ENCODE measurements around the gene KCNAB3.
"Not testable (repeated sequence)": the region's sequence is repeated elsewhere in the genome, so short reads cannot be mapped to it uniquely, and the experiment has no call there.

KCNAB3 gene

DNA sequence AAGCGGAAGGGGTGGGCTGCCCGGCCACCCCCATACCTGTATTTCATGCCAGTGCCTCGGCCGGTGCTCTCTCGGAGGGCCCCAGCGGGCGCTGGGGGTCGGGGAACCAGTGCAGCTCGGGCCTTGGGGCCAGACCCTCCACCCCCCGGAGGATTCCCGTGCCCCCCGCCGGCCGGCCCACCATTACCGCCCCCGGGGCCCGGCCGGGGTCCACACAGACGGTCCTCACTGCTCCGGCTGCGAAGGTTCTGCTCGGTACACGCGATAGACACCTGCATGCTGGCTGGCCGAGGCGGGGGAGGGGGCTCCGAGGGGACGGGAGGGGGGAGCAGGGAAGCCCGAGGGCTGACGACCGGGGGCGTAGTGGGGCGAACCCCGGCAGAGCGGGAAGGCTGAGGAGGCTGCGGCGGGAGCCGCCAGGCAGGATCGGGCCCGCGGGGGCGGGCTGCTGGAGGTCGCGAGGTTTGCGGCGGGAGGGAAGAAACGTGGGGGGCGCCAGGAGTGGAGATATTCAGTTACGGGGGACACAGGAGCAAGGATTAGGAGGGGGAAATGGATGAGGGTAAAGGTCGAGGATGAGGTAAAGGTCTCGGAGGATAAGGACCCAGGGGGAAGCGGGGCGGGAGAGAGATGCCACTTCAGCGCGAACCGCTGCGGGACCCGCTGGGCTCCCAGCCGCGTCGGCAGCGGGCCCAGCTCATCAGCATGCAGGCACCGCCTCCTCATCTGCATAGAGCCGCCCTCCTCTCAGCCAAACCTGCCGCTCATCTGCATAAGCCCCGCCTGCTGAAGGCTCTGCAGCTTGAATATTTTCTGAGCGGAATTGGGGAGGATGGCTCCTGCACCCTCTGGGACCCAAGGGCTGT, at the start of gene KCNAB3:
Gene KCNAB3 (minus strand): TSS at position 699 of the 866 bp plus-strand sequence. CDS start 421 bp downstream, at position 278.
- peak in 1 of 2 experiments; percentile 46 for DNase-seq (ENCODE audit: low read depth in 2 of 2)

DNA sequence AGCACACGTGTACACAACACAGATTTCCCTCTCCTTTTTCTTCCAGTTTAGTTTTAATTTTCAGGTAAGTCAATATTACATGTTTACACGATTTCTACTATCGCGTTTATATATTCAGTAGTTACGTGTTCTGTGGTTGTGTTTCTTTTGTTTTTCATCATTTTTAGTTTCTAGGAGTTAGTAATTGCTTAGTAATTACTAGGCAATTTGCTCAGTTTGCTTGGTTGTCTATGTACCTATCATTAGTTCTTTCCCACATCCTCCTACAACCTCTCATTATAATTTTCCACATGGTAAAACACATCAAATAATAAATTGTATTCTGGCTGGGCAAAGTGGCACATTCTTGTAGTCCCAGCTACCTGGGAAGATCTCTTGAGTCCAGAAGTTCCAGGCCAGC, 48.1 kb upstream of the KCNAB3 start:
- no peak for DNase-seq (ENCODE audit: low read depth in 2 of 2)

DNA sequence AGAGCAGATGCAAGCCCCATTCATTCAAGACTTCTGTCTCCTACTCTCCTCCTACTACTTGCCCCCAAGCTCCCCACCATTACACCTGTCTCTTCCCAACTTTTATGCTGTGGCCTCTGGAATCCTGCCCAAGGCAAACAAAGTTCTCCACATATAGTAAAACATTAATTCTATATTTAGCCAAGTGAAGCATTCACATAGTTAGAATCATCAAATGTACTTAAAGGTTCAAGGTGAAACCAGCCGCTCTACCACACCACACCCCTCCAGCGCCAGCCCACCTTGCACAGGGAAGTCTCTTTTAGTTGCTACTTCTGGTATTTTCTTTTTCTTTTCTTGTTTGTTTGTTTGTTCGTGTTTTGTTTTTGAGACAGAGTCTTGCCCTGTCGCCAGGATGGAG, 47.4 kb upstream of the KCNAB3 start:
- DNase-seq (ENCODE audit: low read depth in 2 of 2): no peak

DNA sequence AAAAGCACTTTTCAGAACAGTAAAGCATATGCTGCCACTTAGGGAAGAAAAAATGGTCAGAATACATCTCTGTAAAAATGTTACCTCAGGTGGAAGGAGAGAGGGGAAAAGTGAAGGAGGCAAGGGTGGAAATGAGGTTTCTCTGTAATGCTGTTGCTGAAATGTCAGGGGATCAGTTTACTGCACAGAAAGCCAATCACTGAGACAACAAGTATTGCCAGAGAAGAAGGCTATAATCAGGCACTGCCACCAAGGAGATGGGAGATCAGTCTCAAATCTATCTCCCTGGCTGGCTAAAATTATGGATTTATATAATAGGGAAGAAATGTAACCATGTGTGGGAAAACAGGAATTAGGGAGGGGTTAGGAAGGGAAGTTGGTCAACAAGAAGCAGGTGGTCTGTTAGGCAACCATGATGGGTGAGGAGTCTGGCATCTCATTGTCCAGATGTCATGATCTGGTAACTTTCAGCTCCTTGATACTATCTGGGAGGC, 45.0 kb upstream of the KCNAB3 start:
- DNase-seq (ENCODE audit: low read depth in 2 of 2): no peak

DNA sequence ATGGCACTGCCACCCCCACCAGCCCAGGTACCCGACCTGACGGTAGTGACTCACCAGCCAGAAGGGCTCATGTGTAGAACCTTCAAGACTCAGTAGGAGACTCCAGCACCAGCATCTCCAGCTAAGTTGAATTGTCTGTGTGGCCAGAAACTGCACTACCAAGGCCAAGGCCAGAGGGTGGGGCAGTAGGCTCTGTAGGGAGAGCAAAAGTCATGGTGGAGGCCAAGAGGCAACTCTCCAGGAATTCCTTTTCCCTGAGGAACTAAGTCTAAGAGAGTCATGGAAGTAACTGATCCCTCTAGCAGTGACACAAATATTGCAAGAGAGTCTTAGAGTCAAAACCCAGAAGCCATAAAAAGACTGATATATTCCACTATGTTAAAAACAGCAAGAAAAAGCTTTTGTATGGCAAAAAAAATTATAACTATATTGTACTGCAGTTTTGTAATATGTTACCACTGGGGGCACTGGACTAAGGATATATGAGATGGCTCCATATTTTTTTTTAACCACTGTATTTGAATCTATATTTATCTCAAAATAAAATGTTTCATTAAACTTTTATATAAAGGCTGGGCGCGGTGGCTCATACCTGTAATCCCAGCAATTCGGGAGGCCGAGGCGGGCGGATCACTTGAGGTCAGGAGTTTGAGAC, 42.6 kb upstream of the KCNAB3 start:
- no peak for DNase-seq (ENCODE audit: low read depth in 2 of 2)

DNA sequence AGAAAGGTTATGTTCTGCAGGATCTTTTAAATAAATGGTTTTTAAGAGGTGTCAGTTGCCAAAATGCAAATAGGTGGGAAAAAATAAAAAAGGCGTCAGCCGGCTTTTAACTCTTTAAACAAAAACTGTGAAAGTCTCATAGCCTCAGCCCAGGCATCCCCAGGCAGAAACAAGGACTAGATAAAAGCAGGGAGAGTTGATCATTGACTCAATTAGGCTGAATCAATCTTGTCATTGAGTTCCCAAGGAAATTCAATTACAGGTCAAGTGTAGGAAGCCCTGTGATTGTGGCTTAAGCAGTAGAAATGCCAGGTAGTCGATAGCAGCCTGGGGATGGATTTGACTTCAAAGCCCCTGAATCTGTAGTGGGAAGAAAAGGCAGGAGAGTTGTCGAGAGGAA, 42.0 kb upstream of the KCNAB3 start:
- no peak for DNase-seq (ENCODE audit: low read depth in 2 of 2)

DNA sequence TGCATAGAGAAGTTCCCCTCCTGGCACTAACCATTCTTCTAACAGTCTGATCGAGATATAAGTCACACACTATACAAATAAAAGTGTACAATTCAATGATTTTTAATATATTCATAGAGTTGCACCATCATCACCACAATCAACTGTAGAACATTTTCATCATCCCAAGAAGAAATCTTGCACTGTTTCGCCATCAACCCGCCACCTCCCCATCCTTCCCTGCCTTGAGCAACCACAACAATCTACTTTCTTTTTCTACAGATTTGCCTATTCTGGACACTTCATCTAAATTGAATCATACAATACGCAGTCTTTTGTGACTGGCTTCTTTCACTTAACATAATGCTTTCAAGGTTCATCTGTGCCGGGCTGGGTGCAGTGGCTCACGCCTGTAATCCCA, 39.8 kb upstream of the KCNAB3 start:
- DNase-seq (ENCODE audit: low read depth in 2 of 2): no peak

DNA sequence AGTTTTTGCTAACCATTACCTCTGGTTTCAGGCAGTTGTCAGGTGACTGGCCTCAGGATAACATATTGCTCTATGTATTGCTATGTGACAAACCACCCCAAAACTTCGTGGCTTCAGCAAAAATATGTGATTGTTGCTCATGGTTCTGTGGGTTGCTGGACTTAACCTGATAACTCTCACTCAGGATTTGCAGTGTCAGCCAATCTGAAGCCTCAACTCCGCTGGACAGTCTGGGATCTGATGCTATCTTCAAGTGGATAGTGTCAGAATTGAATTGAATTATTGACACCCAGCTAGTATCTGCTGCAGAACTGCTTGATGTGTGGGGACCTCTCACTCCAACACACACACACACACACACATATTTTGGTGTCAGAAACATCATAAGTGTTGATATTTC, 38.1 kb upstream of the KCNAB3 start:
- no peak for DNase-seq (ENCODE audit: low read depth in 2 of 2)

DNA sequence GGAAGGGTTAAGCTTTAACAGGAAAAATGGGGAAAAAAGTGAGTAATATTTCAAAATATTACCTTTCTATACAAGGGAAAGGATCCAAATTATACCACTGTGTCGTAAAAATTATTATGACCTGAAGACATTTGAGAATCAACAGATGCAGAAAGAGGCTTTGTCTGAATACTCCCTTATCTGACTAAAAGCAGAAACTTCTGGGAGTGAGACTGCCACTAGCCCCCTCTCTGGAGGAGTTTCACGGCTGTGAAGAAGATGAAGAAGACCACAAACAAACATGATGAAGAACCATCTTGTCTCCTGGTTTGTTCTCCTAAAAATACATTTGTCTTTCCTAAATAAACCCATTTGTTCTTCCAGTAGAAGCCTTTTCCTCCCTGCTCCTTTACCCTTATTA, 31.8 kb upstream of the KCNAB3 start:
- no peak for DNase-seq (ENCODE audit: low read depth in 2 of 2)

DNA sequence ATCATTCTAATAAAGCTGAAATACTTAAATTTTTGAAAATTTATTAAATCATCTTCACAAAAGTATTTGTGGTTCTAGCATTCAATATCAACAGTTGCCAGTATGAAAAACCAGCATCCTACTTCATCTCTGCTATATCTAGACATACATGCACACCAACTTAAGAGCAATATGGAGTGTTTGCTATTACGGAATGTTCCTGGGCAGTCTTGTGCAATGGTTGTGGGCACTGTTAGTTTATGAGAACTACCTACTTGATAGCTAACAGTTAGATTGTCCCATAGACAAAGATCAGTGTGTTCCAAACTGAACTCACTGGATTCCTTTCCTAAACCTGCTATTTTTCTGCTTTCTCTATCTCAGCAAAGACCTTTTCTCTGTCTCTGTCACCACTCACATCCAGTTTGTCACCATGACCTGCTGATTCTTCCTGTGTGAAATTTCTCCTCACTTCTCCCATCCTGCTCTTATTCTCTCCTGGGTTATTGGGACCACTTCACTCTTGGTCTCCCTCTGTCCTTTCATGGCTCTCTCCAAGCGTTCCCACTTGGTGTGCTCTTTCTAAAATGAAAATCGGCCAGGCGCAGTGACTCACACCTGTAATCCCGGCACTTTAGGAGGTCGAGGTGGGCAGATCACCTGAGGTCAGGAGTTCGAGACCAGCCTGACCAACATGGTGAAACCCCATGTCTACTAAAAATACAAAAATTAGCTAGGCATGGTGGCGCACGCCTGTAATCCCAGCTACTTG, 30.0 kb upstream of the KCNAB3 start:
- DNase-seq (ENCODE audit: low read depth in 2 of 2): no peak

DNA sequence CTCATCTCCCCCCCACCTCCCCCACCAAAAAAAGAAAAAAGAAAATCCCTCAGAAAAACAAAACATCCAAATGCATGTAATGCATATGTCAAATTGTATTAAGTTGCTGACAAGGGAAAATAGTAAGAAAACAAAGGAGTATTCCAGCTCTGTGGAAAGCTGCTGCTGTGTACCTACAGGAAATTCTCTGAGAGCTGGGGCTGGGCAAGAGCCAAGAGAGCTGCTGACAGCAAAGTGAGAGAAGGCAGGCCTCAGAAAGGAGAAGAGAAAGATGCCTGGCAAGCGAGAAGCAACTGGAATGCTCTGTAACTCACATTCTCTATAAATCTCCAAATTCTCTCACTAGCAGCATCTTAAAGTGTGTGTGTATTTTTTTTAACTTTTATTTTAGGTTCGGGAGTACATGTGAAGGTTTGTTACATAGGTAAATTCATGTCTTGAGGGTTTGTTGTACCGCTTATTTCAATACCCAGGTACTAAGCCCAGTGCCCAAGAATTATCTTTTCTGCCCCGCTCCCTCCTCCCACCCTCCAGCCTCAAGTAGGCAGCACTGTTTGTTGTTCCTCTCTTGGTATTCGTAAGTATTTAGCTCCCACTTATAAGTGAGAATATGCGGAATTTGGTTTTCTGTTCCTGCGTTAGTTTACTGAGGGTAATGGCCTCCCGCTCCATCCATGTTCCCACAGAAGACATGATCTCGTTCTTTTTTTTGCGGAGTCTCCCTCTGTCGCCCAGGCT, 26.7 kb upstream of the KCNAB3 start:
- no peak for DNase-seq (ENCODE audit: low read depth in 2 of 2)

DNA sequence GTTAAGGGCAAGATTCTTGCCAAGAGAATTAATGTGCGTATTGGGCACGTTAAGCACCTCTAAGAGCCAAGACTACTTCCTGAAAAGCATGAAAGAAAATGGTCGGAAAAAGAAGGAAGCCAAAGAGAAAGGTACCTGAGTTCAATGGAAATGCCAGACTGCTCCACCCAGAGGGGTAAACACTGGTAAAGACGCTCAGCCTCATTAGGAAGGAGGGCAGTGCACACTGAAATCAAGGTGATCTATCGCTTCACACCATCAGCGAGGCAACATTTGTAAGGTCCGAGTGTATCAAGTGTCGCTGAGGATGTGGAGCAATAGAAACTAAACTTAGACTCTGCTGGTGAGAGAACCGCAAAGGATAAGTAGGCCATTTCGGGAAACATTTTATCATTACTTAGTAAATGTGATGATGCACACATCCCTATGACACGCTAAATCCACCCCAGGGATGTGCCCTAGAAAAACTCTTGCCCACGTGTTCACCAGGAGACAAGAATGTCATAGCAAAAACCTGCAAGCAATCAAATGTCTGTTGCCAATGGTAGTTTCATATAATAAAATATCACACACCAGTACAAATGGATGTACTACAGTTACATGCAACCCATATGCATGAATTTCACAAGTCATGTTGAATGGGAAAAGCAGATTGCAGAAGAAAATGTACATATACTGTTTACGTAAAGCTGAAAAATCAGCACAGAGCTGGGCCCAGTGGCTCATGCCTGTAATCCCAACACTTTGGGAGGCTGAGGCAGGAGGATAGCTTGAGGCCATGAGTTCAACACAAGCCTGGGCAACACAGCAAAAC, 26.0 kb upstream of the KCNAB3 start:
- no peak for DNase-seq (ENCODE audit: low read depth in 2 of 2)

DNA sequence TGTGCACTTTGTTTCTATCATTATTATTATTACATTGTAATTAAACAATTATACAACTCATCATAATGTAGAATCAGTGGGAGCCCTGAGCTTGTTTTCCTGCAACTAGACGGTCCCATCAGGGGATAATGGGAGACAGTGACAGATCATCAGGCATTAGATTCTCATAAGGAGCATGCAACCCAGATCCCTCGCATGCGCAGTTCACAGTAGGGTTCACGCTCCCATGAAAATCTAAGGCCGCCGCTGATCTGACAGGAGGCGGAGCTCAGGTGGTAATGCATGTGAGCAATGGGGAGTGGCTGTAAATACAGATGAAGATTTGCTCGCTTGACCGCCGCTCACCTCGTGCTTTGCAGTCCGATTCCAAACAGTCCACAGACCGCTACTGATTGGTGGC, 23.6 kb upstream of the KCNAB3 start:
- DNase-seq (ENCODE audit: low read depth in 2 of 2): not testable (repeated sequence)

DNA sequence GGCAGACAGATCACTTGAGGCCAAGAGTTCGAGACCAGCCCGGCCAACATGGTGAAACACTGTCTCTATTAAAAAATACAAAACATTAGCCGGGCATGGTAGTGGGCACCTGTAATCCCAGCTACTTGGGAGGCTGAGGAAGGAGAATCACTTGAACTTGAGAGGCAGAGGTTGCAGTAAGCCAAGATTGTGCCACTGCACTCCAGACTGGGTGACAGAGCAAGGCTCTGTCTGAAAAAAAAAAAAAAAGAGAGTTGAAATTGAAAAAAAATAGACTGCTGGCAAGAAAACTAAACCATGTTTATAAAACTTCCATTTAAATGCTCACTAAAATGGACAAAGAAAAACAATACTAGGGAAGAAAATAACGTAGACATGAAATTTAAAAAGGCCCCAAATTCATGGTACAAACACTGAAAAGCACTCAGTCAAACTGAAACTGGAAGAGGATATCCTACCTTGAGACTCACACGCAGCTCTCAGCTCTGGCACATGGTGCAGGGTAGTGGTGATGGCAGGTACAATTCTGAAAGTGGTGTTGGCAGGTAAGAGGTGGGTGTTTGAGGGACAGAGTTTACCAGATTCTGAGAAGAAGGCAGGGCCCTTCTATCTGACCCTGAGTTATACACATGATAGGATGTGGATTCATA, 21.6 kb upstream of the KCNAB3 start:
- DNase-seq (ENCODE audit: low read depth in 2 of 2): peak in 1 of 2 experiments; percentile 28

DNA sequence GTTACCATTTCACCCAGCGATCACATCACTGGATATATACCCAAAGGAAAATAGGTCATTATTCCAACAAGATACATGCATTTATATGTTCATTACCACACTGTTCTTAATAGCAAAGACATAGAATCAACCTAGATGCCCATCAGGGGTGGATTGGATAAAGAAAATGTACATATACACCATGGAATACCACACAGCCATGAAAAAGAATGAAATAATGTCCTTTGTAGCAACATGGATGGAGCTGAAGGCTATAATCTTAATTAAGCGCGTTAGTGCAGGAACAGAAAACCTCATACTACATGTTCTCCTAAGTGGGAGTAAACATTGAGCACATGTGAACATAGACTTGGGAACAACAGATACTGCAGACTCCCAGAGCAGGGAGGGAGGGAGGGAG, 20.9 kb upstream of the KCNAB3 start:
- DNase-seq (ENCODE audit: low read depth in 2 of 2): no peak

DNA sequence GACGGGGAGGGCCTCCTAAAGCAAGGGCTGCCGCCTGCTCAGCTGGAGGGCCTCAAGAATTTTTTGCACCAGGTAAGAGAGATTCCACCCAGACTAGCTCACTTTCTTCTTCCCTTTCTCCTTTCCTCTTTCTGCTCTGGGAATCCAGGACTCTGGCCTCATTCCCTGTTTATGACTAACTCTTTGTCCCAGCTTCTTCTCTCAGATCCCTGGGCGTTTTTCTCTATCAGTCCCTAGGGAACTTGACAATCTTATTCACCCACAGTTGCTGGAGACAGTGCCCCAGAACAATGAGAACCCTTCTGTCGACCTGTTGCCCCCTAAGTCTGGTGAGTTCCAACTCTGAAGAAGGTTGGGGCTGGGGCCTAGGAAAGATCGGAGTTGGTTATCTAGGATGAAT, 18.0 kb upstream of the KCNAB3 start:
- DNase-seq (ENCODE audit: low read depth in 2 of 2): no peak

DNA sequence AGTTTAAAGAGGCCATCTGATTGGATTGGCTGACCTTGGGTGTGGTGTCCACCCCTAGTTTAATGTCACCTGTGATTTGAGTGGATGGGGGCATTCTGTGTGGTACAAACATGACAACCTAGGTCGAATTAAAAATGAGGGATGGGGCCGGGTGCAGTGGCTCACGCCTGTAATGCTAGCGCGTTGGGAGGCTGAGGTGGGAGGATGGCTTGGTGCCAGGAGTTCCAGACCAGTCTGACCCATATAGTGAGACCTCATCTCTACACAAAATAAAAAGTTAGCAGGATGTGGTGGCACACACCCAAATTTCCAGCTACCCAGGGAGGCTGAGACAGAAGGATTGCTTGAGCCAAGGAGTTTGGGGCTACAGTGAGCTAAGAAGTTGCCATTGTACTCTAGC, 16.8 kb upstream of the KCNAB3 start:
- DNase-seq (ENCODE audit: low read depth in 2 of 2): no peak

DNA sequence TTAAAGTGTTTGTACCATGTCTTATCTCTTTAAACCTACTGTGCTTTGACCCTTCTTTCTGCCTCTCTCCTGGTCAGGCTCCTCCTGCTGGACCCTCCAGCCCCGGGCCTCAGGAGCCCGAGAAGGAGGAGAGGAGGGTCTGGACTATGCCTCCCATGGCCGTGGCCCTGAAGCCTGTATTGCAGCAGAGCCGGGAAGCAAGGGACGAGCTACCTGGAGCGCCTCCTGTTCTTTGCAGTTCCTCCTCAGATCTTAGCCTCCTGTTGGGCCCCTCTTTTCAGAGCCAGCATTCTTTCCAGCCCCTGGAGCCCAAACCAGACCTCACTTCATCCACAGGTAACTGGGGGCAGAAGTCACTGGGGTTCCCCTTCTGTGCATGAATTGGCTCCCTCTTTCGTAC, 16.0 kb upstream of the KCNAB3 start:
- no peak for DNase-seq (ENCODE audit: low read depth in 2 of 2)

DNA sequence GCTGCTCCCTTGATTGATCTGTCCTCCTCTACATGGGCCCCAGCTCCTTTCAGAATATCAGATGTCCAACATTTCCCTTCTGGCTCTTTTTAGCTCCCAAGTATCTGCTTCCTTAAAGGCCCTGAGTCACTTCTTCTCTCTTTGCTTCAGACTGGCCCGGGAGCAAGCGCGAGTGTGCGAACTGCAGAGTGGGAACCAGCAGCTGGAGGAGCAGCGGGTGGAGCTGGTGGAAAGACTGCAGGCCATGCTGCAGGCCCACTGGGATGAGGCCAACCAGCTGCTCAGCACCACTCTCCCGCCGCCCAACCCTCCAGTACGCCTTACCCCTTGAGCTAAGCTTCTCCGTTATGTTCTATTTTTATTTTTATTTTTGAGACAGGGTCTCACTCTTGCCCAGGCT, 14.7 kb upstream of the KCNAB3 start:
- no peak for DNase-seq (ENCODE audit: low read depth in 2 of 2)

DNA sequence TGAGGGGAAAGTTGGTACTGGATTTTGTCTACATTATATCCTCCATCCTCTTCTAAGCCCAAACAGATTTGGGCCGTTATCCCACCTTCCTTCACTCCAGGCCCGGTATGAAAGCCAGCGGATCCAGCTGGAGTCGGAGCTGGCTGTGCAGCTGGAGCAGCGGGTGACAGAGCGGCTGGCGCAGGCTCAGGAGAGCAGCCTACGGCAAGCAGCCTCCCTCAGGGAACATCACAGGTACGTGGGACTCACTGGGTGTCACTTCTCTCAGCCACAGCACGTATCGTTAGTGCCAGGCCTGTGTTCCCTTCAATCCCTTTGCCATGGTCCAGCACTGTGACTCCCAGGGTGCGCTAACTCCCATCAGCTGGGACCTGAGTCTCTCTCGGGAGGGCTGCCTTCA, 13.6 kb upstream of the KCNAB3 start:
- DNase-seq (ENCODE audit: low read depth in 2 of 2): no peak
